Bronchial epithelial cell (primary cell): ENCODE data around the gene BCAS3. TPM values are rescaled to one million over a fixed set of nuclear protein-coding genes. Genes with fewer than 3 reads are reported as not detected.
"Not testable (repeated sequence)": the region's sequence is repeated elsewhere in the genome, so short reads cannot be mapped to it uniquely, and the experiment has no call there.

Experiments
- DNase-seq: peaks from one replicate; pipeline ENCODE4 v3.0.0-alpha.2; 2010; ENCODE audit warnings: low read depth
- FAIRE-seq: peaks from 2 replicates; lab custom pipeline; 2011; peaks lifted over from hg19 to GRCh38; lab: Jason Lieb, UNC
- H3K27me3 ChIP-seq: 2 replicates; pipeline ENCODE4 v1.5.1; 2011; ENCODE audit warnings: low read length; ENCODE audit not compliant: control insufficient read depth, insufficient read depth
- H3K36me3 ChIP-seq: 2 replicates; pipeline ENCODE4 v1.5.1; 2011; ENCODE audit warnings: low read length; ENCODE audit not compliant: control insufficient read depth, insufficient read depth
- H3K4me3 ChIP-seq: 2 replicates; pipeline ENCODE4 v1.5.1; 2011; ENCODE audit warnings: mild to moderate bottlenecking, low read depth, low read length, control low read depth
- total RNA-seq: library from RNA; depleted of rRNA; stranded (reverse); fragments of >200 nt; gene quantifications from 2 replicates; pipeline ENCODE4 v1.2.1, GENCODE V29; 2014
- TF ChIP-seq, protein P1 (sequence below): IDR thresholded peaks from 2 replicates; pipeline ENCODE4 v1.5.1; 2011; ENCODE audit warnings: mild to moderate bottlenecking, moderate library complexity, low read length, control low read depth, inconsistent platforms; ENCODE audit not compliant: insufficient read depth, severe bottlenecking

Gene BCAS3
- total RNA-seq, 1 donor from 2014 or later: 10.3 TPM

DNA sequence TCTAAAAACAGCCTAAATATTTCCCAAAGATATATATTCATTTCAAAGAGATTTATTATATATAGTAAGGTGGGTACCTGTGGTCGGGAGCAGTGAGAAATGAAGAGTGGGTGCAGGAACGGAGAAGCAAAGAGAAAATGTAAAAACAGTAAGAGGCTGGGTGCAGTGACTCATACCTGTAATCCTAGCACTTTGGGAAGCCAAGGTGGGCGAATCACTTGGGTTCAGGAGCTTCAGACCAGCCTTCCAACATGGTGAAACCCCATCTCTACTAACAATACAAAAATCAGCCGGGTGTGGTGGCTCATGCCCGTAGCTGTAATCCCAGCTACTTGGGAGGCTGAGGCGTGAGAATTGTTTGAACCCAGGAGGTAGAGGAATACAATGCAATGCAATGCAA lies 257.1 kb downstream of the BCAS3 start:
- H3K4me3 ChIP-seq: no peak overlapping the region
- H3K36me3 ChIP-seq: no peaks in the 10 kb centered on the region
- FAIRE-seq (no peak), DNase-seq (peak; percentile 18)
- TF ChIP-seq, protein P1, sequence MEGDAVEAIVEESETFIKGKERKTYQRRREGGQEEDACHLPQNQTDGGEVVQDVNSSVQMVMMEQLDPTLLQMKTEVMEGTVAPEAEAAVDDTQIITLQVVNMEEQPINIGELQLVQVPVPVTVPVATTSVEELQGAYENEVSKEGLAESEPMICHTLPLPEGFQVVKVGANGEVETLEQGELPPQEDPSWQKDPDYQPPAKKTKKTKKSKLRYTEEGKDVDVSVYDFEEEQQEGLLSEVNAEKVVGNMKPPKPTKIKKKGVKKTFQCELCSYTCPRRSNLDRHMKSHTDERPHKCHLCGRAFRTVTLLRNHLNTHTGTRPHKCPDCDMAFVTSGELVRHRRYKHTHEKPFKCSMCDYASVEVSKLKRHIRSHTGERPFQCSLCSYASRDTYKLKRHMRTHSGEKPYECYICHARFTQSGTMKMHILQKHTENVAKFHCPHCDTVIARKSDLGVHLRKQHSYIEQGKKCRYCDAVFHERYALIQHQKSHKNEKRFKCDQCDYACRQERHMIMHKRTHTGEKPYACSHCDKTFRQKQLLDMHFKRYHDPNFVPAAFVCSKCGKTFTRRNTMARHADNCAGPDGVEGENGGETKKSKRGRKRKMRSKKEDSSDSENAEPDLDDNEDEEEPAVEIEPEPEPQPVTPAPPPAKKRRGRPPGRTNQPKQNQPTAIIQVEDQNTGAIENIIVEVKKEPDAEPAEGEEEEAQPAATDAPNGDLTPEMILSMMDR: no peak
- no peaks in the 10 kb centered on the region for H3K27me3 ChIP-seq

DNA sequence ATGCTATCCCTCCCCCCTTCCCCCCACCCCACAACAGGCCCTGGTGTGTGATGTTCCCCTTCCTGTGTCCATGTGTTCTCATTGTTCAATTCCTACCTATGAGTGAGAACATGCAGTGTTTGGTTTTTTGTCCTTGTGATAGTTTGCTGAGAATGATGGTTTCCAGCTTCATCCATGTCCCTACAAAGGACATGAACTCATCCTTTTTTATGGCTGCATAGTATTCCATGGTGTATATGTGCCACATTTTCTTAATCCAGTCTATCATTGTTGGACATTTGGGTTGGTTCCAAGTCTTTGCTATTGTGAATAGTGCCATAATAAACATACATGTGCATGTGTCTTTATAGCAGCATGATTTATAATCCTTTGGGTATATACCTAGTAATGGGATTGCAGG lies 258.3 kb downstream of the BCAS3 start:
- not testable (repeated sequence) for H3K4me3 ChIP-seq, FAIRE-seq, DNase-seq, H3K36me3 ChIP-seq, H3K27me3 ChIP-seq

DNA sequence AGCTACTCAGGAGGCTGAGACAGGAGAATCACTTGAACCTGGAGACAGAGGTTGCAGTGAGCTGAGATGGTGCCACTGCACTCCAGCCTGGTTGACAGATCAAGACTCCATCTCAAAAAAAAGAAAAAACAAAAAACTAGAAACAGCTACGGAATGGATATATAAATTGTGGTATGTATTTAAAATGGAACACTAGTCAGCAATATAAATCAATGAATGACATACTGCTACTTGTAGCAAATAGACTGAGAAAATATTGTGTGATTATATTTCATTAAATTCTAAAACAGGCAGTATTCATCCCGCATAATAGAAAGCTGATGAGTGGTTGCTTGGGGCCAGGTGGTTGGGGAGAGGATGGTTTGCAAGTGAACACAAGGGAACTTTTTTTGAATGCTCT lies 261.7 kb downstream of the BCAS3 start:
- TF ChIP-seq, protein P1: no peak
- FAIRE-seq (no peak), DNase-seq (no peak)
- Histone ChIP-seq H3K36me3 (no peaks in the 10 kb centered on the region), H3K4me3 (no peak overlapping the region), H3K27me3 (no peaks in the 10 kb centered on the region)

DNA sequence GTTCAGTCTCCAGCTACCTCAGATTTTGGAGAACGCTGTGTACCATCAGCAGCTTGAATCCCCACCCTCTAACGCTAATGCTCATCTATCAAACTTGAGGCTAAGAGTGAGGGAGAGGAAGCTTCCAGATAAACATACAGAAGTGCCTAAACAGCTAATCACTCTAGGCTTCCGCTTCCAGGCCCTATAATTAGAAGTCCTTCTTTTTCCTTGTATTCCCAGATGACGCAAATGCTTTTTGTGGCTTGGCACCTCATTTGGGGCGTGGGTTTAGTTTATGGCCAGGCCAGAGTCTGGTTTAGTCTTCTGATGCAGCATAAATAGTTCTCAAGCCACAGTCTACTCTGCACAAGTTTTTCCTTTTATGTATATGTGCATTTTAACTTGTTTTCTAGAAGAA lies 263.4 kb downstream of the BCAS3 start:
- FAIRE-seq: no peak

DNA sequence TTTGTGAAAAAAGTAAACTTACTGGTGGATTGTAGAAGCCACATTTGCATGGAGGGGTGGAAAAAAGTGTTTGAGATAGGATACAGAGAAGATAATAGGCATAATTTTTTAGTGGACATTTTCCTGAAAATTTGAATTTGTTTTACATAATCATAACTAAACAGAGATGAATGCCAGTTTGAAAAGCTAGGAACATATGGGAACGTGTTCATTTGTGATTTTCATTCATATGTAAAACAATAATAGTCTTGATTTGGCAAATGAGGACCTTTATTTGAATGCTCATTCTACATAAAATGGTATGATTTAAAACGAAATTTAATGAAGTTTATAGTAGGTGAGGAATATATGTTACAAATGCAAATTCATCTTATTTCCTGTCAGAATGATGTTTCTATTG lies 263.9 kb downstream of the BCAS3 start:
- no peak overlapping the region for H3K4me3 ChIP-seq
- DNase-seq (no peak), FAIRE-seq (no peak)
- TF ChIP-seq, protein P1: no peak
- H3K36me3 ChIP-seq: no peaks in the 10 kb centered on the region
- H3K27me3 ChIP-seq: no peaks in the 10 kb centered on the region

More for the DNA sequence above, 263.4 kb downstream of the BCAS3 start:
- peak; percentile 12 for DNase-seq
- H3K36me3 ChIP-seq: no peaks in the 10 kb centered on the region
- TF ChIP-seq, protein P1: no peak
- no peak overlapping the region for H3K4me3 ChIP-seq
- H3K27me3 ChIP-seq: no peaks in the 10 kb centered on the region

DNA sequence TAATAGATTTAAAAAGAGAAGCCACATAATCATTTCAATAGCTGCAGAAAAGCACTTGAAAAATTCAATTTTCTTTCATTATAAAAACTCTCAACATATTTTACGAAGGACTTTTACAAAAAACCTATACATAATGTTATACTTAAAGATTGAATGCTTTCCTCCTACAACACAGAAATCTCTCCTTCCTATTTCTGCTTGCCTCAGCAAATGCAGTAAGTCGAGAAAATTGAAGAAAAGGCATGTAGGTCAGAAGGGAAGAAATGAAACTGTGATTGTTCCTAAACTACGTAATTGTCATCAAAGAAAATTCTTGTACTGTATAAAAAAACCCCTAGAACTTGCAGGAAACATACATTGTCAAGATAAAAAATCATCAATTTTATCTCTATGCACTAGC lies 267.1 kb downstream of the BCAS3 start:
- TF ChIP-seq, protein P1: no peak
- Histone ChIP-seq H3K4me3 (no peak overlapping the region), H3K27me3 (no peaks in the 10 kb centered on the region), H3K36me3 (no peaks in the 10 kb centered on the region)
- no peak for DNase-seq
- no peak for FAIRE-seq
